Caco-2 (cell line): Measurements from ENCODE around the gene TBCK. TPM values are rescaled to one million over a fixed set of nuclear protein-coding genes. Genes with fewer than 3 reads are reported as not detected.
A peak's percentile ranks its signal among the peaks of the same experiment; 100 is the strongest.

Experiments
- BruUV-seq: library from RNA; stranded (reverse); fragments of 400-500 nt; replicated peaks from 2 replicates; lab custom pipeline; 2021; lab: Mats Ljungman, UMichigan
- CTCF ChIA-PET: fragments of 300-600 bp; sonication (Branson Sonifier 250); formaldehyde crosslinking; loops from one replicate; lab custom pipeline; 2022; ENCODE audit warnings: antibody characterized with exemption; lab: Charles Lee
- POLR2A ChIA-PET: fragments of 300-600 bp; sonication (Branson Sonifier 250); formaldehyde crosslinking; loops from one replicate; lab custom pipeline; 2022; ENCODE audit warnings: antibody characterized with exemption; lab: Charles Lee
- DNase-seq, 2 experiments: peaks; one replicate each; pipeline versions ENCODE4 v3.0.0 to v3.0.0-alpha.2; 2020 to 2022
- H3K27me3 ChIP-seq: replicated peaks from 2 replicates; pipeline ENCODE4 v1.6.0; 2011; ENCODE audit warnings: low read length; ENCODE audit not compliant: control insufficient read depth, insufficient read depth
- H3K36me3 ChIP-seq: 2 replicates; pipeline ENCODE4 v1.5.1; 2011; ENCODE audit warnings: low read length; ENCODE audit not compliant: control insufficient read depth, insufficient read depth
- H3K4me1 ChIP-seq: fragments of 250-450 bp; sonication (Bioruptor Pico); 2 replicates; pipeline ENCODE4 v1.5.1; 2020; ENCODE audit warnings: mild to moderate bottlenecking
- H3K4me3 ChIP-seq: 2 replicates; pipeline ENCODE4 v1.5.1; 2011; ENCODE audit warnings: low read depth, mild to moderate bottlenecking, control low read depth, low read length
- H3K9me3 ChIP-seq: fragments of 250-450 bp; sonication (Bioruptor Pico); 2 replicates; pipeline ENCODE4 v1.5.1; 2020; ENCODE audit warnings: mild to moderate bottlenecking, moderate library complexity
- H3K27ac Mint-ChIP-seq: one replicate; pipeline ENCODE4 v1.8.0; 2022; ENCODE audit warnings: mixed read lengths; ENCODE audit not compliant: unreplicated experiment
- H3K27me3 Mint-ChIP-seq: one replicate; pipeline ENCODE4 v1.8.0; 2022; ENCODE audit warnings: mixed read lengths; ENCODE audit not compliant: insufficient read depth, unreplicated experiment
- H3K36me3 Mint-ChIP-seq: one replicate; pipeline ENCODE4 v1.8.0; 2022; ENCODE audit warnings: mild to moderate bottlenecking, mixed read lengths; ENCODE audit not compliant: insufficient read depth, unreplicated experiment
- H3K4me1 Mint-ChIP-seq: one replicate; pipeline ENCODE4 v1.8.0; 2022; ENCODE audit warnings: low read depth, mixed read lengths; ENCODE audit not compliant: unreplicated experiment
- H3K4me3 Mint-ChIP-seq: one replicate; pipeline ENCODE4 v1.8.0; 2022; ENCODE audit warnings: mild to moderate bottlenecking, moderate library complexity, mixed read lengths; ENCODE audit not compliant: unreplicated experiment
- H3K9me3 Mint-ChIP-seq: one replicate; pipeline ENCODE4 v1.8.0; 2022; ENCODE audit warnings: mixed read lengths; ENCODE audit not compliant: unreplicated experiment
- CTCF ChIP-seq, 2 experiments: fragments of 200-600 bp in 1 of 2; IDR thresholded peaks; 1 replicate in 1 of 2; 2 replicates in 1 of 2; pipeline versions ENCODE4 v1.5.1 to v1.8.0; 2011 to 2022; ENCODE audit warnings: antibody characterized with exemption in 1 of 2, control low read depth in 1 of 2, inconsistent platforms in 1 of 2, low read depth in 1 of 2, low read length in 1 of 2, mild to moderate bottlenecking in 1 of 2, moderate library complexity in 1 of 2; ENCODE audit not compliant: insufficient read depth in 1 of 2, severe bottlenecking in 1 of 2, unreplicated experiment in 1 of 2
- intact Hi-C: fragments of 100-400 bp; cut with micrococcal nuclease; formaldehyde crosslinking; loops from one replicate; pipeline ENCODE4 v1.10.0; 2022; ENCODE audit not compliant: unreplicated experiment
- total RNA-seq: library from RNA; stranded (reverse); gene quantifications from 2 replicates; pipeline ENCODE4 v1.2.3, GENCODE V29; 2022

The TBCK gene
- total RNA-seq, 1 experiment from 2014 or later: 51.1 TPM

DNA sequence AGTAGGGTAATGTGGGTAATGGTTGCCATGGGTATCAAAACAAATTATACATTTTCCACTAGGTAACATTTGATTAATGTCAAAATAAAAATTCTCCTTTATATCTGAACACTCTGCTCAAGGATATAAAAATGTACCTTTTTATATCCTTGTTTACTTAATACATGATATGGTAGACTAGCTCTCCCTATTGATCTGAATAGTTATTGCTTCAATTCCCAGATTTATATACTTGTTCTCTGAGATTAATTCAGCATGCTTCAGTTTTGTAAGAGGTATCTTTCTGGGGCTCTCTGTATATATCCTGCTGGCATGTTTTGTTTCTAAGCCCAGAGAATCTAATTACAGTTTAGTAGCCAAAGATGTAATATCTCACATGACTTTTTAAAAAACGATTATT, 251.0 kb downstream of the TBCK start:
- Mint-ChIP-seq H3K9me3 (no peaks in the 10 kb centered on the region), H3K36me3 (no peaks in the 10 kb centered on the region), H3K4me3 (no peak overlapping the region), H3K27ac (no peak overlapping the region), H3K4me1 (peaks cover 7% of the 10 kb centered on the region), H3K27me3 (no peaks in the 10 kb centered on the region)
- Histone ChIP-seq H3K9me3 (no peaks in the 10 kb centered on the region), H3K4me1 (peaks cover 19% of the 10 kb centered on the region; the same call in 1 of the 2 replicates), H3K27me3 (no peaks in the 10 kb centered on the region), H3K4me3 (no peak overlapping the region), H3K36me3 (no peaks in the 10 kb centered on the region)
- no TSS peak for BruUV-seq
- TF ChIP-seq CTCF (IDR thresholded peaks at IDR 0.05; ENCODE audit: insufficient read depth in 1 of 2, low read depth in 1 of 2, low read length in 1 of 2, severe bottlenecking in 1 of 2, unreplicated experiment in 1 of 2): no peak
- DNase-seq: no peak
- POLR2A ChIA-PET: no interaction called here
- CTCF ChIA-PET: no interaction called here
- intact Hi-C loops: no loop called here

GRCh38 chr4:106063009-106063408, 253.0 kb downstream of the TBCK start:
- H3K27me3 Mint-ChIP-seq: no peaks in the 10 kb centered on the region
- TF ChIP-seq CTCF (IDR thresholded peaks at IDR 0.05; ENCODE audit: insufficient read depth in 1 of 2, low read depth in 1 of 2, low read length in 1 of 2, severe bottlenecking in 1 of 2, unreplicated experiment in 1 of 2): no peak
- Histone ChIP-seq H3K4me1 (peaks cover 19% of the 10 kb centered on the region; the same call in 1 of the 2 replicates), H3K4me3 (no peak overlapping the region), H3K27me3 (no peaks in the 10 kb centered on the region), H3K9me3 (no peaks in the 10 kb centered on the region), H3K36me3 (no peaks in the 10 kb centered on the region)
- peaks cover 7% of the 10 kb centered on the region for H3K4me1 Mint-ChIP-seq
- no peak overlapping the region for H3K4me3 Mint-ChIP-seq
- intact Hi-C loops: no loop called here
- H3K27ac Mint-ChIP-seq: peak overlapping the region; percentile 7
- no peak for DNase-seq
- POLR2A ChIA-PET: no interaction called here
- H3K36me3 Mint-ChIP-seq: no peaks in the 10 kb centered on the region
- CTCF ChIA-PET: interaction anchor here (0.6 kb wide), 1 partner anchor 168 kb away, joined by 3 read pairs; the partner anchor contains the start of gene NPNT
- no peaks in the 10 kb centered on the region for H3K9me3 Mint-ChIP-seq
- no TSS peak for BruUV-seq

DNA sequence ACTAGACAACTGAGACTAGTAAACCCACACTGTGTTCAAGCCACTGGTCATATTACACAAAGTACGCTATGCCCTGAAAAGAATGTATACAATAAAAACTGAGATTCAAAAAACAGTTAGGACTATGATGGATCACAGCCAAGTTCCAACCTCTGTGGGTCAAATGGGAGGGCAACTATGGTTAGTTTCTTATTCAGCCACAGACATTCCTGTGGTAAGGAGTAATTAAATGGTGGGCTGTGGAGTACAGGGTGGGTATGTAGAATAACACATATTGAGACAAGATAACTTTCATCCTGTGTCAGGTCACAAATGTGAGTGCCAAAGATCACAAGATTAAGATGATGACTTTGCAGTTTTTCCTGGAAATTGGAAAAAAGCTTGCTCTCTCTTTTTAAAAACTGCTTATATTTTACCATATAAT, 253.5 kb downstream of the TBCK start:
- CTCF ChIA-PET: no interaction called here
- Histone ChIP-seq H3K36me3 (no peaks in the 10 kb centered on the region), H3K9me3 (no peaks in the 10 kb centered on the region), H3K4me3 (no peak overlapping the region), H3K4me1 (peaks cover 19% of the 10 kb centered on the region; the same call in 1 of the 2 replicates), H3K27me3 (no peaks in the 10 kb centered on the region)
- H3K9me3 Mint-ChIP-seq: no peaks in the 10 kb centered on the region
- H3K36me3 Mint-ChIP-seq: no peaks in the 10 kb centered on the region
- no peak overlapping the region for H3K4me3 Mint-ChIP-seq
- H3K4me1 Mint-ChIP-seq: peaks cover 7% of the 10 kb centered on the region
- no peak for TF ChIP-seq CTCF (IDR thresholded peaks at IDR 0.05; ENCODE audit: insufficient read depth in 1 of 2, low read depth in 1 of 2, low read length in 1 of 2, severe bottlenecking in 1 of 2, unreplicated experiment in 1 of 2)
- POLR2A ChIA-PET: no interaction called here
- BruUV-seq: no TSS peak
- DNase-seq: no peak
- no peaks in the 10 kb centered on the region for H3K27me3 Mint-ChIP-seq
- no peak overlapping the region for H3K27ac Mint-ChIP-seq
- intact Hi-C loops: no loop called here
